CD4-positive, alpha-beta T cell treated with Interleukin-15 for 1 hour (primary cell): ENCODE data around the gene SREK1.

Experiments
- DNase-seq: peaks from one replicate; pipeline ENCODE4 v3.0.0-alpha.2; 2020

SREK1 gene

GRCh38 chr5:66224773-66225553 lies 80.9 kb downstream of the SREK1 start:
- no peak for DNase-seq

- DNase-seq: no peak
Observed at GRCh38 chr5:66230551-66230950, 86.5 kb downstream of the SREK1 start.

GRCh38 chr5:66231508-66231907 lies 87.4 kb downstream of the SREK1 start:
- DNase-seq: no peak

- DNase-seq: no peak
Observed at GRCh38 chr5:66232275-66232674, 88.2 kb downstream of the SREK1 start.

- no peak for DNase-seq
Observed at GRCh38 chr5:66232706-66233445, 88.8 kb downstream of the SREK1 start.
